Measurements from ENCODE around the gene KCNN1.
A peak's percentile ranks its signal among the peaks of the same experiment; 100 is the strongest.
"Not testable (repeated sequence)": the region's sequence is repeated elsewhere in the genome, so short reads cannot be mapped to it uniquely, and the experiment has no call there.

Gene KCNN1

GRCh38 chr19:18001777-18002345 is 35.0 kb downstream of the KCNN1 start:
- DNase-seq = no peak

GRCh38 chr19:18002347-18002850 is 35.5 kb downstream of the KCNN1 start:
- DNase-seq = no peak

GRCh38 chr19:18005750-18006149 is 38.8 kb downstream of the KCNN1 start:
- DNase-seq = not testable (repeated sequence)

- DNase-seq = peak; percentile 48
Measured at GRCh38 chr19:18007044-18007916, 40.4 kb downstream of the KCNN1 start.

- peak; percentile 87 for DNase-seq
Measured at GRCh38 chr19:18007917-18008673, 41.2 kb downstream of the KCNN1 start, which contains the start of gene ARRDC2. TSS of gene ARRDC2 (plus strand) at chr19:18008170. CDS start at chr19:18008311, 141 bp downstream.

- no peak for DNase-seq
Measured at GRCh38 chr19:18008814-18009213, 41.9 kb downstream of the KCNN1 start.

GRCh38 chr19:18009412-18010066 is 42.6 kb downstream of the KCNN1 start:
- DNase-seq = no peak

- DNase-seq = no peak
Measured at GRCh38 chr19:18010149-18010548, 43.2 kb downstream of the KCNN1 start.

GRCh38 chr19:18013210-18014111 is 46.6 kb downstream of the KCNN1 start:
- no peak for DNase-seq

- DNase-seq = no peak
Measured at GRCh38 chr19:18014197-18014596, 47.3 kb downstream of the KCNN1 start.

- DNase-seq = no peak
Measured at GRCh38 chr19:18016209-18016910, 49.5 kb downstream of the KCNN1 start.

- no peak for DNase-seq
Measured at GRCh38 chr19:18017275-18018083, 50.6 kb downstream of the KCNN1 start.

GRCh38 chr19:18020212-18021085 is 53.5 kb downstream of the KCNN1 start:
- DNase-seq = no peak

- DNase-seq = no peak
Measured at GRCh38 chr19:18021121-18021755, 54.3 kb downstream of the KCNN1 start.

- no peak for DNase-seq
Measured at GRCh38 chr19:18023622-18024251, 56.8 kb downstream of the KCNN1 start.

GRCh38 chr19:18027151-18027550 is 60.2 kb downstream of the KCNN1 start:
- no peak for DNase-seq

- no peak for DNase-seq
Measured at GRCh38 chr19:18029617-18030338, 62.9 kb downstream of the KCNN1 start.
